Activated CD4-positive, alpha-beta T cell treated with anti-CD3 and anti-CD28 coated beads, Interleukin-2, amount 10 ng/mL, durations not matched to agents 24 days and 14 days (primary cell): ENCODE measurements around the gene STOX2. TPM values are rescaled to one million over a fixed set of nuclear protein-coding genes. Genes with fewer than 3 reads are reported as not detected.

Experiments used
- DNase-seq: peaks from one replicate; pipeline ENCODE4 v3.0.0; 2022
- H3K27ac Mint-ChIP-seq: one replicate; pipeline ENCODE4 v1.8.0; 2022; ENCODE audit warnings: mild to moderate bottlenecking, mixed read lengths
- H3K27me3 Mint-ChIP-seq: one replicate; pipeline ENCODE4 v1.8.0; 2022; ENCODE audit warnings: mixed read lengths
- H3K36me3 Mint-ChIP-seq: one replicate; pipeline ENCODE4 v1.8.0; 2022; ENCODE audit warnings: low read depth, mild to moderate bottlenecking, mixed read lengths
- H3K4me1 Mint-ChIP-seq: one replicate; pipeline ENCODE4 v1.8.0; 2021; ENCODE audit warnings: mixed read lengths
- H3K4me3 Mint-ChIP-seq: one replicate; pipeline ENCODE4 v1.8.0; 2022; ENCODE audit warnings: mild to moderate bottlenecking, moderate library complexity, mixed read lengths
- H3K9me3 Mint-ChIP-seq: one replicate; pipeline ENCODE4 v1.8.0; 2021; ENCODE audit warnings: mixed read lengths
- intact Hi-C: fragments of 100-400 bp; cut with micrococcal nuclease; formaldehyde crosslinking; loops from one replicate; pipeline ENCODE4 v1.15.1; 2023
- total RNA-seq: library from RNA; stranded (reverse); gene quantifications from 2 replicates; pipeline ENCODE4 v1.2.3, GENCODE V29; 2022

STOX2 gene
- total RNA-seq: not detected in 2 replicates

DNA sequence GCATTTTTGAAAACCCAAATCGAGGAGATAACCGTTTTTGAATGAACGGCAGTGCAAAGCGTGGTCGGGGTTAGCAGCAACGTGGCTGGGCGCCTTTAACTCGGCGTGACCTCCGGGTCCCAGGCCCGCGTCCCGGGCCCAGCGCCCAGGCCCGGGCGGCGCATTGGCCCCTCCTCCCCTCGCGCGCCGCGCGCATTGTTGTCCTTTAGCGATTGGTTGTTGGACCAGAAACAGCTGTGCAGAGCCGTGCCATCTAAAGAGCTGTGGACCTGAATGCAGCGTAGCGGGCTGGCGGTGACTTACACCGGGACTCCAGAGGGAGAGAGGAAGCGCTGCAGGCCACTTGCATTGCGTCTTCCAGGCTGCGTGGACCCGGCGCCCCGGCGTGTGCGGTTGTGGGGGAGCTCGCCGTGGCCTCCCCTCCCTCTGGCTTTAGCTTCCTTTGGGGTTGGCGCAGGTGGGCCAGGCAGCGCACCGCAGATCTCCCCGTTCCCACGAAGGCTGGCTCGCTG lies at the start of gene STOX2:
Gene STOX2 (plus strand): TSS at position 227 of the 512 bp plus-strand sequence. CDS start 1,484 bp downstream, outside the sequence.
- peak; percentile 67 for DNase-seq
- H3K9me3 Mint-ChIP-seq: peaks cover 4% of the 10 kb centered on the region
- intact Hi-C loops: loop anchor here (2.0 to 10.0 kb wide), 3 partner anchors 110 to 1112 kb away; no protein-coding TSS in a partner anchor
- H3K36me3 Mint-ChIP-seq: no peaks in the 10 kb centered on the region
- H3K4me3 Mint-ChIP-seq: peak within 1 kb of the TSS; percentile 55
- H3K27me3 Mint-ChIP-seq: peaks cover 69% of the 10 kb centered on the region
- H3K27ac Mint-ChIP-seq: no peak within 1 kb of the TSS
- no peaks in the 10 kb centered on the region for H3K4me1 Mint-ChIP-seq

- DNase-seq: no peak
- intact Hi-C loops: no loop called here
- no peak overlapping the region for H3K4me3 Mint-ChIP-seq
- no peaks in the 10 kb centered on the region for H3K36me3 Mint-ChIP-seq
- H3K27ac Mint-ChIP-seq: no peak overlapping the region
- H3K4me1 Mint-ChIP-seq: no peaks in the 10 kb centered on the region
- peaks cover 4% of the 10 kb centered on the region for H3K27me3 Mint-ChIP-seq
- no peaks in the 10 kb centered on the region for H3K9me3 Mint-ChIP-seq
Measured at GRCh38 chr4:183855323-183856190, 49.5 kb upstream of the STOX2 start.

DNA sequence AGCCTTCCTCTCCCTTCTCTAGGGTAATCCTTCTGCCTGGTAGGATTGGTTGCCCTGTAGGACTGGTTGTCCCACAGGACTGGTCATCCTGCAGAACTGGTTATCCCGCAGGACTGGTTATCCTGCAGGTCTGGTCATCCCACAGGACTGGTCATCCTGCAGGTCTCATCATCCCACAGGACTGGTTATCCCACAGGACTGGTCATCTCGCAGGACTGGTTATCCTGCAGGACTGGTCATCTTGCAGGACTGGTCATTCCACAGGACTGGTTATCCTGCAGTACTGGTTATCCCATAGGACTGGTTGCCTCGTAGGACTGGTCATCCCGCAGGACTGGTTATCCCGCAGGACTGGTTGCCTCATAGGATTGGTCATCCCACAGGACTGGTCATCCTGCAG lies 48.1 kb upstream of the STOX2 start:
- no peak for DNase-seq
- no peaks in the 10 kb centered on the region for H3K9me3 Mint-ChIP-seq
- intact Hi-C loops: no loop called here
- peaks cover 4% of the 10 kb centered on the region for H3K27me3 Mint-ChIP-seq
- H3K27ac Mint-ChIP-seq: no peak overlapping the region
- H3K4me3 Mint-ChIP-seq: no peak overlapping the region
- H3K36me3 Mint-ChIP-seq: no peaks in the 10 kb centered on the region
- H3K4me1 Mint-ChIP-seq: no peaks in the 10 kb centered on the region

DNA sequence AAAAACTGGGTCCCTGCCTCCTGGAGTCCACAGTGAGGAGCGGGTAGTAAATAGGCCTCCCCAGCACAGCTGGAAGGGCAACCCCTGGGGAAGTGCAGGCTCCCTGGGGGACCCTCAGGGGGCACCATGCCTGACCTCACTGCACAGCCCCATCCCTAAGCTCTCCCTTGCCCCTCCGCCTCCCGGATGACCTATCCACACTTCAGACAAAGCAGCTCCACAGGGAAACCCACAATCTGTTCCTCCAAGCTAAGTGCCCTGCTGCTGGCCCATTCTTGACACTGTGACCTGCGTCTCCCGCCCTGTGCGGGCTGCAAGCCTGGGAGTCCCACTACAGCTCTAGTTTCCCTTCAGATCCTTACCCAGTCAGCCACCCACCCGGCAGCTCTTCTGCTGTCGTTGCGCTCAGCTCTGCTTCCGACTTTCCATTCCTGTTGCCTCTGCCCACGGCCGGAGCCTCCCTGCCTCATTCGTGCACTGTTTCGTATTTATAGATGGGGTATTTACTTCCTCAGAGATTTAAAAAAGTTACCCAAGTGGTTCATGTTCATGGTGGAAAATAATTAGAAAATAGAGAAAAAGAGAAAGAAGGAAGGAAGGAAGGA lies 47.0 kb upstream of the STOX2 start:
- no peak overlapping the region for H3K27ac Mint-ChIP-seq
- H3K36me3 Mint-ChIP-seq: no peaks in the 10 kb centered on the region
- H3K4me3 Mint-ChIP-seq: no peak overlapping the region
- intact Hi-C loops: no loop called here
- no peaks in the 10 kb centered on the region for H3K4me1 Mint-ChIP-seq
- H3K27me3 Mint-ChIP-seq: peaks cover 4% of the 10 kb centered on the region
- H3K9me3 Mint-ChIP-seq: no peaks in the 10 kb centered on the region
- DNase-seq: no peak

DNA sequence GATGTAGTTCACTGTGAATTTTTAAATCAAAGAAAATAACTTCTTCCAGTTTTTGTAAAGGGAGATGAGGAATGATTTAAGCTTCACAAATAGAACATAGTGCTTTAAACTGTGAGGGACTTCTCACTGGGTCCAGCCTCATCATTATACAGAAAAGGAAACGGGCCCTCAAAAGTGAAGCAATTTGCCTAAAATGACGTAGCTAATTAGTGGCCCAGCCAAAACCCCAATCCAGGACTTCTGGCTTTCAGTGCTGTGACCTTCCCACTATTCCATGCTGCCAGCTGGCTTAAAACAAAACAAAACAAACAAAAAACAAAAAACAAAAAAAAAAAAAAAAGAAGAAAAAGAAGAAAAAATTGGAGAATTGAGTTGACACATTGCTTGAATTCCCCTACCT lies 45.0 kb upstream of the STOX2 start:
- Mint-ChIP-seq H3K27me3 (peaks cover 4% of the 10 kb centered on the region), H3K4me1 (no peaks in the 10 kb centered on the region), H3K36me3 (no peaks in the 10 kb centered on the region), H3K27ac (no peak overlapping the region), H3K4me3 (no peak overlapping the region), H3K9me3 (no peaks in the 10 kb centered on the region)
- intact Hi-C loops: no loop called here
- DNase-seq: no peak

DNA sequence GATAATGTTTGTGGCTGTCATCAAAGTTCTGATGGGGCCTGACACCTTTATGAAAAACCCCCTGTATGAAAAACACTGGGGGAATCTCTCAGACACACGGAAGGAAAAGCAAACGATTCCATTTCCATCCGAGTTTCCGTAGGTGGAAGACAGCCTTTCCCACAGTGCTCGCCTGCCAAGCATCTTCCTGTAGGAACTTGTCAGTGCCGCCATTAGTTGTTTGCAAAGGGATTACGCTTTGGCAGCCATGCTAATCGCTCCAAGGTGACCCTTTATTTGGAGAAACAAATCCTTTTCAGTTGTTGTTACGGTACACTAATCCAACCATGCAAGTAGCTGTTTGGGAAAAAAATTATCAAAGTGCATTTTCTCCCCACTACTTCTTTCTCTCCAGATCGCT lies 44.4 kb upstream of the STOX2 start:
- H3K9me3 Mint-ChIP-seq: no peaks in the 10 kb centered on the region
- no peaks in the 10 kb centered on the region for H3K36me3 Mint-ChIP-seq
- no peak for DNase-seq
- H3K27me3 Mint-ChIP-seq: peaks cover 8% of the 10 kb centered on the region
- intact Hi-C loops: no loop called here
- no peaks in the 10 kb centered on the region for H3K4me1 Mint-ChIP-seq
- no peak overlapping the region for H3K27ac Mint-ChIP-seq
- H3K4me3 Mint-ChIP-seq: no peak overlapping the region

GRCh38 chr4:183861426-183861825 lies 43.7 kb upstream of the STOX2 start:
- no peak for DNase-seq
- H3K36me3 Mint-ChIP-seq: no peaks in the 10 kb centered on the region
- H3K9me3 Mint-ChIP-seq: no peaks in the 10 kb centered on the region
- H3K27me3 Mint-ChIP-seq: peaks cover 8% of the 10 kb centered on the region
- no peak overlapping the region for H3K4me3 Mint-ChIP-seq
- no peak overlapping the region for H3K27ac Mint-ChIP-seq
- intact Hi-C loops: no loop called here
- H3K4me1 Mint-ChIP-seq: no peaks in the 10 kb centered on the region

DNA sequence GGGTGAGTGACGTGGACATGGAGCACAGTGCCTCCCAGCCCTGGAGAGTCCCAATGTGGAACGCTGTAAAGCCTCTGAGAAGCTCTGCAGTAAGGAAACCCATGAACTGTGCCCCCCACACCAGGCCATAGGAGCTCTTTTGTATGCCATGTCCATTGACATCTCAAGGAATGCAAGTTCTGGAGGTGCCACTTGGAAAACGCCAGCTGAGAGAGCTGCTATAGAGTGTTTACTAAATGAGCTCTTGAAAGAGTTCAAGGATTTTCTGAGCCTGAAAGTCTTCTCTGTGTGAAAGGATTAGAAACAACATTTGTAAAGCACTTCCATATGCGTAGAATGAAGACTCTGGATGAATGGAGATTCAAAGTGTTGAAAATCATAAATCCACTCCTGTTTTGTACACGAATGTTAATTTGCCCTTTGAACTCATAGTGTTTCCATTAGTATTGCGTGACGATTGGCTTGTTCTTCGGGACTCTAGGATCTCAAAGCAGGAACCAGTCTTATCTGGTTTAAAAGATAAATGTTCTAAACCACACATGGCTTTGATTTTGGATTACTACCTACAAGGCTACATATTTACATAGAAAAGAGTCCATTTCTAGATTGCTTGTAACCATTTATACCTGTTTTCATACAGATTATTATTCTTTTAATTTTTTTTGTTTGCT lies 41.8 kb upstream of the STOX2 start:
- no peaks in the 10 kb centered on the region for H3K4me1 Mint-ChIP-seq
- peaks cover 8% of the 10 kb centered on the region for H3K27me3 Mint-ChIP-seq
- H3K36me3 Mint-ChIP-seq: no peaks in the 10 kb centered on the region
- H3K9me3 Mint-ChIP-seq: no peaks in the 10 kb centered on the region
- DNase-seq: no peak
- no peak overlapping the region for H3K4me3 Mint-ChIP-seq
- H3K27ac Mint-ChIP-seq: no peak overlapping the region
- intact Hi-C loops: no loop called here

- intact Hi-C loops: no loop called here
- no peaks in the 10 kb centered on the region for H3K9me3 Mint-ChIP-seq
Measured at GRCh38 chr4:183867247-183867646, 37.9 kb upstream of the STOX2 start.

DNA sequence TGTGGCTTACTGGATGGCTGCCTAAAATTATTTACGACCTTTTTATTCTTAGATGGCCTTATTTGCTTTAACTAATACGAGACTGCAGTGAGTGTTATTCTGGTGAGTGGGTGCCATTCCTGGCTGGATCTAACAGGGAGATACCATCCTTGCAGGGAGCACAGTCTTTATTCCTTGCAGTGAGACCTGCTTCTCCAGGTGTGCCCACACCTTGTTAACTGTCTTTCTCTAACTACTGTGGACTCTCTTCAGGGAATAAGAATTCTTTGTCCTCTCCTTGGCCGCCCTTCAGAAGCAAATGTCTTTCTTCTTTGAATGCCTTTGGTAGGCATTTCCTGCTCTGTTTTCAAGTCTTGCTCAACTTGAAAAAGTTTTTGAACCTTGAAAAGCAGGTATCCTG lies 34.1 kb upstream of the STOX2 start:
- no peak for DNase-seq
- Mint-ChIP-seq H3K9me3 (no peaks in the 10 kb centered on the region), H3K27ac (no peak overlapping the region), H3K36me3 (no peaks in the 10 kb centered on the region), H3K4me3 (no peak overlapping the region), H3K4me1 (no peaks in the 10 kb centered on the region), H3K27me3 (no peaks in the 10 kb centered on the region)
- intact Hi-C loops: no loop called here

More at GRCh38 chr4:183867247-183867646, 37.9 kb upstream of the STOX2 start:
- Mint-ChIP-seq H3K4me1 (no peaks in the 10 kb centered on the region), H3K36me3 (no peaks in the 10 kb centered on the region), H3K4me3 (no peak overlapping the region), H3K27me3 (peaks cover 6% of the 10 kb centered on the region), H3K27ac (no peak overlapping the region)
- DNase-seq: no peak

GRCh38 chr4:183871581-183871980 lies 33.5 kb upstream of the STOX2 start:
- H3K4me1 Mint-ChIP-seq: peaks cover 2% of the 10 kb centered on the region
- DNase-seq: no peak
- intact Hi-C loops: no loop called here
- H3K27ac Mint-ChIP-seq: no peak overlapping the region
- no peaks in the 10 kb centered on the region for H3K9me3 Mint-ChIP-seq
- no peaks in the 10 kb centered on the region for H3K36me3 Mint-ChIP-seq
- H3K27me3 Mint-ChIP-seq: no peaks in the 10 kb centered on the region
- H3K4me3 Mint-ChIP-seq: no peak overlapping the region

GRCh38 chr4:183872531-183872930 lies 32.6 kb upstream of the STOX2 start:
- no peak overlapping the region for H3K27ac Mint-ChIP-seq
- intact Hi-C loops: no loop called here
- H3K36me3 Mint-ChIP-seq: no peaks in the 10 kb centered on the region
- no peak for DNase-seq
- peaks cover 2% of the 10 kb centered on the region for H3K4me1 Mint-ChIP-seq
- H3K9me3 Mint-ChIP-seq: no peaks in the 10 kb centered on the region
- no peak overlapping the region for H3K4me3 Mint-ChIP-seq
- no peaks in the 10 kb centered on the region for H3K27me3 Mint-ChIP-seq

- DNase-seq: no peak
- H3K27me3 Mint-ChIP-seq: peaks cover 2% of the 10 kb centered on the region
- no peak overlapping the region for H3K27ac Mint-ChIP-seq
- H3K36me3 Mint-ChIP-seq: no peaks in the 10 kb centered on the region
- H3K9me3 Mint-ChIP-seq: no peaks in the 10 kb centered on the region
- no peak overlapping the region for H3K4me3 Mint-ChIP-seq
- intact Hi-C loops: no loop called here
- H3K4me1 Mint-ChIP-seq: peaks cover 2% of the 10 kb centered on the region
Measured at GRCh38 chr4:183873409-183874185, 31.5 kb upstream of the STOX2 start.
